H1 (cell line): ENCODE data around the gene KRT12. TPM values are rescaled to one million over a fixed set of nuclear protein-coding genes. Genes with fewer than 3 reads are reported as not detected.

ENCODE experiments used
- ASH2L ChIP-seq: fragments of 200-600, 300-600 bp; sonication (generic); IDR thresholded peaks from one replicate; pipeline ENCODE4 v1.7.1; 2017; ENCODE audit warnings: low read length
- CHD1 ChIP-seq: IDR thresholded peaks from 2 replicates; pipeline ENCODE4 v1.6.1; 2012; ENCODE audit warnings: low read depth, low read length, improper control_type of control experiment
- CHD2 ChIP-seq: IDR thresholded peaks from 2 replicates; pipeline ENCODE4 v1.6.1; 2012; ENCODE audit warnings: low read length, improper control_type of control experiment
- HDAC2 ChIP-seq, 2 experiments: fragments of 300-600 bp in 1 of 2; sonication (generic) in 1 of 2; IDR thresholded peaks; 2 replicates each; pipeline ENCODE4 v1.6.1; 2011 to 2012; ENCODE audit warnings: low read depth in 2 of 2, low read length in 2 of 2, mild to moderate bottlenecking in 2 of 2, moderate library complexity in 2 of 2, borderline replicate concordance in 1 of 2, inconsistent platforms in 1 of 2
- SAP30 ChIP-seq: fragments of 300-600 bp; sonication (generic); IDR thresholded peaks from 2 replicates; pipeline ENCODE4 v1.7.1; 2012; ENCODE audit warnings: low read length, moderate library complexity, mild to moderate bottlenecking, inconsistent platforms; ENCODE audit not compliant: insufficient read depth, insufficient replicate concordance
- polyA plus RNA-seq, 7 experiments: library from polyadenylated mRNA; depleted of rRNA in 3 of 7; stranded (reverse) in 5 of 7; unstranded in 2 of 7; fragments of >200 nt in 5 of 7; fragments of 200-250 nt in 2 of 7; gene quantifications; 1 replicate in 5 of 7; 2 replicates in 1 of 7; 4 replicates in 1 of 7; pipeline versions ENCODE4 v1.2.1 to v1.2.3, GENCODE V29; 2011 to 2013; ENCODE audit warnings: missing spikeins in 2 of 7, mixed read lengths in 2 of 7
- total RNA-seq: library from RNA; stranded (reverse); fragmentation: NEBNext Ultra II Directional; extraction: Animal tissue kit (Norgen Biotek cat#: 25700); gene quantifications from 2 replicates; pipeline ENCODE4 v1.2.1, GENCODE V29; 2021

Gene KRT12
- total and polyA plus RNA-seq, 2 of the 8 experiments (the other 6 are each of a cell fraction or from before 2014, with no cell fraction given) = not detected

- TF ChIP-seq SAP30 (no peak), ASH2L (no peak), CHD2 (no peak), HDAC2 (IDR thresholded peaks at IDR 0.05; ENCODE audit: borderline replicate concordance in 1 of 2, low read depth in 2 of 2, low read length in 2 of 2) (no peak), CHD1 (no peak)
Observed at GRCh38 chr17:40903129-40903847, 36.3 kb upstream of the KRT12 start (continued).
